GM18505 (cell line): ENCODE measurements around the gene PRPF8.
A peak's percentile ranks its signal among the peaks of the same experiment; 100 is the strongest.

Source experiments
- ATAC-seq: cut with Tn5 transposase; IDR thresholded peaks from one replicate; pipeline ENCODE4 v1.9.1; 2021; ENCODE audit not compliant: unreplicated experiment
- POLR2A ChIP-seq: IDR thresholded peaks from 4 replicates; pipeline ENCODE4 v1.6.1; 2011; ENCODE audit warnings: borderline replicate concordance; ENCODE audit not compliant: insufficient read depth, insufficient read length; ENCODE audit errors: extremely low read depth

PRPF8 gene

GRCh38 chr17:1684378-1685189, at the start of gene PRPF8:
TSS of gene PRPF8 (minus strand) at chr17:1684867. CDS start at chr17:1684571, 296 bp downstream.
- ATAC-seq: peak; percentile 97
- TF ChIP-seq POLR2A: peak; percentile 92

GRCh38 chr17:1733759-1734158, 49.1 kb upstream of the PRPF8 start:
- ATAC-seq: no peak
- no peak for TF ChIP-seq POLR2A

GRCh38 chr17:1732833-1733321, 48.2 kb upstream of the PRPF8 start:
- ATAC-seq: no peak
- TF ChIP-seq POLR2A: no peak

- TF ChIP-seq POLR2A: no peak
- no peak for ATAC-seq
These were observed 47.7 kb upstream of the PRPF8 start for GRCh38 chr17:1732241-1732832.

GRCh38 chr17:1731194-1731506, 46.5 kb upstream of the PRPF8 start:
- no peak for TF ChIP-seq POLR2A
- ATAC-seq: no peak

GRCh38 chr17:1730326-1731193, 45.9 kb upstream of the PRPF8 start:
- TF ChIP-seq POLR2A: no peak
- no peak for ATAC-seq

GRCh38 chr17:1729966-1730325, 45.3 kb upstream of the PRPF8 start:
- no peak for ATAC-seq
- TF ChIP-seq POLR2A: no peak

- ATAC-seq: no peak
These were observed 43.4 kb upstream of the PRPF8 start for GRCh38 chr17:1727876-1728630.

GRCh38 chr17:1727258-1727789, 42.7 kb upstream of the PRPF8 start:
- no peak for TF ChIP-seq POLR2A
- ATAC-seq: no peak

More at GRCh38 chr17:1727876-1728630, 43.4 kb upstream of the PRPF8 start:
- TF ChIP-seq POLR2A: no peak

GRCh38 chr17:1726626-1727257, 42.1 kb upstream of the PRPF8 start:
- no peak for ATAC-seq
- TF ChIP-seq POLR2A: no peak

GRCh38 chr17:1725642-1726511, 41.2 kb upstream of the PRPF8 start:
- ATAC-seq: no peak
- TF ChIP-seq POLR2A: no peak
